Right kidney (tissue), 1 donor: ENCODE results near the gene MBNL2.
"Not testable (repeated sequence)": the region's sequence is repeated elsewhere in the genome, so short reads cannot be mapped to it uniquely, and the experiment has no call there.

ENCODE experiments used
- DNase-seq: peaks from one replicate; pipeline ENCODE4 v3.0.0-alpha.2; 2016

The MBNL2 gene

DNA sequence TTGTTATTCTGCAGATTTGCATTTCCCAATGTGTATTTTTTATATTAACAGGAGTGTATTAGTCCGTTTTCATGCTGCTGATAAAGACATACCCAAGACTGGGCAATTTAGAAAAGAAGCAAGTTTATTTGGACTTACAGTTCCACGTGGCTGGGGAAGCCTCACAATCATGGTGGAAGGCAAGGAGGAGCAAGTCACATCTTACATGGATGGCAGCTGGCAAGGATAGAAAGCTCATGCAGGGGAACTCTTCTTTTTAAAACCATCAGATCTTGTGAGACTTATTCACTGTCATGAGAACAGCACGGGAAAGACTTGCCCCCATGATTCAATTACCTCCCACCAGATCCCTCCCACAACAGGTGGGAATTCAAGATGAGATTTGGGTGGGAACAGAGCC lies 14.9 kb upstream of the MBNL2 start:
- DNase-seq = not testable (repeated sequence)

- DNase-seq = no peak
Observed at GRCh38 chr13:97211300-97211699, 10.8 kb upstream of the MBNL2 start.

DNA sequence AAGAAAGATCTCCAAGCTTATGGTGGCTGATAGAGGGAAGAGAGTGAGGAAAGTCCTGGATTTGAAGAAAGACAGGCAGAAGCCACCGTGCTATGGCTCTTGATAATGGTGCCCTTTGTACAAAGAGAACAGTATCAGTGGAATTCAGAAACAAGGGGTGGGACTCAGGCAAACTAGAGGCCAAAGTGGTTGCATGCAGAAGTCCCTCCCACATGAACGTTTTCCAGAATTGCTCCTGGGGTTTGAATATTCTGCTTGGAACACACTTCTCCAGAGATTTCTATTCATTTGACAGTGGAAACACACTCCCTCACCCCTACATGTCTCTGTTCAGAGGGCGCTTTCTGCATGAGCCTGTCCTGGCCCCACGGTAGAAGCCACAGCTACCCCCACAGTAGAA lies 10.1 kb upstream of the MBNL2 start:
- DNase-seq = no peak

DNA sequence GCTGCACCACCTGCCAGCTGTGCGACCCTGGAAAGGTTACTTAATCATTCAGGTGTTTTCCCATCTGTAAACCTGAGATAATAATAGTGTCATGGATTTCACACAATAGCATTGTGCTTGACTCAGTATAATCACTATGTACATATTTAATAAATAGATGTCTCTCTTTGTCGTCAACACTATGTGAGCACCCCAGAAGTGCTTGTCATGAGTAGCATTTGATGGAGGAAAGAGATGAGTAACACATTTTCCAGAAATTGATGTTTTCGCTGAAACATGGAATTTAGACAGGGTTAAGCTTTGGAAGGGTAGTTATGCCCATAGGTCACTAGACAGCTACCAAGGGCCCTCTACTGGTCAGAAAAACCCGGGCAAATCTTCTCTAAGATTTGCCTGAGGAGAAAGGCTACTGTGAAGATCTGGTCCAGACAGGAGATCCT lies 9.5 kb upstream of the MBNL2 start:
- no peak for DNase-seq

DNA sequence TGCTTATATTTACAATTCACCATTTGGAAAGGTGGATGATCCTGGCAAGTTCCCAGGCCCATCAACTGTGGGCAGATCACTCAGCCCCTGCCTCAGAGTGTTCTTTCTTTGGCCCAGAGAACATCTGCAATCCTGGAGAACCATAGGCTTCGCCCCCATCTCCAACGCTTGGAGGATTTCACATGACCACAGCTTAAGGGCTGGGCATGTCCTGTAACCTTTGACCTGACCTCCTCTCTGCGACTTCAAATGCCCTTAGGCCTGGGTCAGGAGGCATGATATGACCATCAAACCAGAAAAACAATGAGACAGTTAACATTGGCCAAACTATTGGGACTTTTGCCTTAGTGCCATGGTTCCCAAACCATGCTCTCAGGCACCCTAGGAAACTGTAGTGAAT lies 7.2 kb upstream of the MBNL2 start:
- DNase-seq = no peak

DNA sequence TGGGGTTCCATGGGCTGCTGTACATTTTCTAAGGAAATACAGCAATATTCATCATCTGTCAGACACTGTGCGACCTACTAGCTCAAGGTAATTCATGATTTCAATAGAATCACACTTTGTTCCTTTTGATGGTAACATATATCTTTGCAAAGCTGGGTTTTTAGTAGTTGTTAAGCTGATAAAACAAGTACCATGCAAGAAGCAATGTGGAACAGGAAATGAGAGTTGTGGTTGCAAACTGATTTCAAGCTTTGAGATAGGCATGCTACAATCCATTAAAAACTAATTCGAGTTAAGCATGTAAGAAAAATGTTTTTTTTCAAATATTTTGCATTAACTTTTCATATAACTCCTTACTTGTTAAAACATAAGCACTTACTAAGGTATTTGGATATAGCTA lies 6.8 kb upstream of the MBNL2 start:
- DNase-seq = no peak

DNA sequence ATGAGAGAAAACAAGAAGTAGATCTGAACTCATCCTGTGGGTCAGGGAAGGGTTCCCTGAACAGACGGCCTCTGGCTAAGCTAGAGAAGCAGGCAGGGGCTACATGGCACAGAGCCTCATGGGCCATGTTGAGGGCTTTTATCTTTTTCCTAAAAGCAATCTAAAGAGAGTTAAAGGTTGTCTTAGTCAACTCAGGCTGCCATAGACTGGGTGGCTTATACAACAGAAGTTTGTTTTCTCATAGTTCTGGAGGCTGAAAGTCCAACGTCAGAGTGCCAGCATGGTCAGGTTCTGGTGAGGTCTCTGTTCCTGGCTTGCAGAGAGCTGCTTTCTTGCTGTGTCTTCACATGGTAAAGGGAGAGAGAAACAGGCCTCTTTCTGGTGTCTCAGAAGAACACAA lies 2.9 kb upstream of the MBNL2 start:
- no peak for DNase-seq

DNA sequence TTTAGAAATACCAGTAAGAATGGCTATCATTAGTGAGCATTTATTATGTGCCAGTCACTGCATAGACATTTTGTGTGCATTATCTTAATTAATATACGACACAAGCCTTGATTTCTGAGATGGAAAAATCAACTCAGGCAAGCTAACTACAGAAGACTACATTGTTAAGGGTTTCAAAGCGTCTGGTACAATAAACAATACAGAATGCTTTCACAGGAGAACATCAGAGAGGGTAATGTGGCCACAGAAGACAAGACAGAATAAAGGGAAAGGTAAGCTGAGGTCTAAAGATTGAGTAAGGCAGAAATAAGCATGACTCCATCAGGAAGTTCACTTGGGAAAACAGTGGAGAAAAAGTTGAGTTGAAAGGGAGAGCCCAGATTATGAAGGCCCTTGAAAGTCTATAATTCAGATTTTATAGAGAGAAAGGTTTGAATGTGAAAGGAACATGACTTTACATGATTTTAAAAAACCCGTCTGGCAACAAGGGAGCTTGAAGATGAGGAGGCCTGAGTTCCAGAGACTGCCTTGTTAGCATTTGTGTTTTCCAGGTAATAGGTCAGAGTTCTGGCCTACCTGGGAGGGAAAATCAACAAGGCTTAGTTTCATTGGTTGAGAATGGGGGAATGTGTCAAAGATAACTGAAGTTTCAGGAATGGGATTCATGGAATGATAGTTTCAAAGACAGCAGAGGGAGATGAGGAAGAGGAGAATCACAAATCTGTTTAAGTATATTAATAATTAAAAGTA lies 1.8 kb upstream of the MBNL2 start:
- no peak for DNase-seq

GRCh38 chr13:97221046-97221445 lies 1.1 kb upstream of the MBNL2 start:
- DNase-seq = no peak

DNA sequence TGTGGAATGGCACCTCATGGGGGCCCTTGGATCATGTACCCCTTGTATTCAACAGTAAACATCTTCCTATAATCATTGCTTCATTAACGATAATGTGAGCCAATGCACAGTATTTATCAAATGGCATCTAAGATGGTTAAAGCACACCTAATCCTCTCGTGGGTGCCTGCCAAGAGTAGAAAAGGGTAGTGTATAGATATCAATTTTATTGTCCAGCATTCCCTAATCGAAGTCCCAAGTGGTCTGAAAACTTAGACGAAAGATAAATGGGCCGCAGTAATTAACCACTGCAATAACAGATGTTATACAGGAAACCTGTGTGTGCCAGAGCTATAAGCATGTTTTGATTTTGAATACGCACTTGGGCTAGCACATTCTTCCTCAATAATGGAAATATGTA lies 667 bp upstream of the MBNL2 start:
- no peak for DNase-seq

GRCh38 chr13:97223037-97223710 lies 1.0 kb downstream of the MBNL2 start:
- peak; percentile 54 for DNase-seq

DNA sequence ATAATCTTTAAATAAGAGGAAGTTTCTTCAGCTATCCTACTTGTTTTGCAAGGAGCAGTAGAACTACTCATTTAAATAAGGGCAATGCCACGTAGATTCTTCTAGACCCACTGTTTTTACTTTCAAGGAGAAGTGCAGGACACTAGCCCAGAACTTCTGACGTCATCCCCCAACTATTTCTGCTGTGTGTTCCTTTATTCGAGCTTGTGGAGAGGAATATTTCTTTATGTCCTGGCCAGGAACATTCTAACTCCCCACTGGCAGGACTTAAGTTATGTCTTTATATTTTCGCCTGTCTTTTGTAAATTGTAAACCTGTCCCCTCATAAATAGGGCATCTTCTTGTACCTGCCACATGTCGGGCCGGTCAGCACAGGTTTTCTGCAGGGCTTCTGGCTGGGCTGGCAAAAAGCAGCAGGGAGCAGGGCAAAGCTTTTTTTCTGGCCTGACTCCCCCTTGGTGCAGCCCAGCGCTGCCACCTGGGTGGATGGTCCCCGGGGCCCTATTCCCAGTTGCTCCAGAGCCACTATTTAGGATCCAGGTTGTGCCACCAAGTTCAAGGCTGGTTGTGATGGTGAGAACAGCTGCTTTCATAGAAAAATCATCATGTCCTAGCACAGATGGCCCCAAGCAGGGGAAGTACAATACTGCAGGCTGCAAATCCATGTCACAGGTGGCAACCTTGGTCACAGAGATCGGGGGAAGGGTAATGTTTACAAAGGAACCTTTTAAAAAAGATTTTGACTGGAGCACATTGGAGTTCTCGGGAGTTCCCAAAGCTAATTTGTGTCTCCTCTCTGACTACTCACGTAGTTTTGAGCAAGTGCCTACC lies 1.8 kb downstream of the MBNL2 start:
- DNase-seq = peak; percentile 83

DNA sequence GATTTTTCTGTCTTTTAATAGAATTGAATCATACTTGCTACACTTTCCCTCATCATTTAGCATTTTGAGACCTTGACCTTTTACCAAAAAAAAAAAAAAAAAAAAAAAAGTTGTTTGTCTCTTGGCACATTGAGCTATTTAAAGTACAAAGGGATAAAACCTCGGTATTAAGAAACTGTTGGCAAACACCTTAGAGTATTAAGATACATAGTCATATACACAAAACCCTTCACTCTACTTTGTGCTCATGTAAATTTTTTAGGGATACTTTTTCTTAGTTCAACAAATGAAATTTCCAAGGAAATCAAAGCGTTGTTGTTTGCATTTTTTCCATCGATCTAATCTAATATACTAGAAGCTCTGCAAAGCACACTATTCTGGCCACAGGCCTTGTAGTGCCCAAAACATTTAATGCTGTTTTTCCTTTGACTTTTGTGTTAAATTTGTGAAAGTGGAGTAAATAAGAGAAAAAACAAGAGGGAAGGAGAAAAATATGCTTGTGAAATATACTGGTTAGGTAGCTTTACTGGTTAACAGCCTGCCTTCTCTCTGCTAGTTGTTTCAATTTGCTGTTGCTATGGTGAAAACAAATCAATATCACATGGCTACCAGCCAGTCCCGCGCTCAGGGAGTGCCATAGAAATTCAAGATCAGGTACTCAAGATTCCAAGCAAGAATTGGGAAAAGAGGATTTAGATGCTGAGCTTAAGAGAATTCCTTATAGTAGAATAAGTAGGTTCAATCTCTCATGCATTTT lies 2.6 kb downstream of the MBNL2 start:
- DNase-seq = no peak

- no peak for DNase-seq
Observed at GRCh38 chr13:97225533-97225932, 3.4 kb downstream of the MBNL2 start.

DNA sequence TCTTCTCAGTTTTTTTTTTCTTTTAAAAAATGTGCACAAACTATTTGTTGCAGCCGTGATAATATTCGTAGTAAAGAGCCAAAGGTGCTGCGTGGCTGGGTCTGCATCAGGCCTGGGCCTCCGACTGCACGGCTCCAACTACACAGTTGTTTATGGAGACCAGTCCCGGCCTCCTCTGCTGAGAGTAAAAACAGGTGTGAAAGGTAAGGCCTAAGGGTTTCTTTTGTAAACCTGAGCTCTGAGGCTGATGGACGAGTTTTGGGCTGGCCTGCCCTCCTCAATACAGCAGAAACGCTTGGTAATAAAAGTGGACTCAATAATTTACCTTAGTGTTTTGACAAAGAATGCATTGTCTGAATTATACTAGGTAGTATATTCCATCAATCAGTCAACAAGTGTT lies 3.9 kb downstream of the MBNL2 start:
- no peak for DNase-seq

DNA sequence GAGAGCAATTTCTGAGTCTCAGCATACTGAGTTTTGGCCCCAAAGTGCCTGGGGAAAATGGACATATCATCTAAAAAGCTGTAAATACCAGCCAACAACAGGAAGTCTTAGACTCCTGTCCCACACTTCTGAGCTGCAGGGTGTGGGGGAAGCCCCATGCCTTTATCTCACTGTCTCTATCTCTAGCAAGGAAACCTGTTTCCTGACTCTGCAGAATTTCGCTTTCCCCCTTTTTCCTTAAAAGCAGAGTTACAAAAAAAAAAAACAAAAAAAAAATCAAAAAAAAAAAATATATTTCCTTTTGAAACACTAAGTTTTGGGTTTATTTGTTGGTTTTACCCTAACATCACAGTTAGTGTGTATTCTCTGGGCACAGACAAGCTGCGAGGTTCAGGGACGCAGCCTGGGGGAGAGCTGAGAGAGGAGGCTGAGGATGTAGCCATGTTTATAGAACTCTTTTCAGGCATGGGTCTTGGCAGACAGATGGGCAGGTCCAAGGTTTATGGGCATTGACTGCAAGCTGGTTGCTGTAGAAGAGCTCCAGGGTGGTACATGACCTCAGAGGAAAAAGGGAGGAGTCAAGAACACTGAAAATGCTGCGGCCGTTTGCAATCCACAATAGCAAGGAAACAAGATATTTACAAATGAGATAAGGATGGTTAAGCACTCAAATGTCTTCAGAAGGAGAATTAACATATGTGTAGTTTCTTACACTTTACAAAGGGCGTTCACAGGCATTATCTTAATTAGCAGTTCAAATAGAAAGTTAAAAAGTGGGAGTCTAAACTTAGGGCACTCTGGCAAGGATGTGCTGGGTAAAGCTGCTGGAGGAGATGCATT lies 4.9 kb downstream of the MBNL2 start:
- no peak for DNase-seq

GRCh38 chr13:97228850-97229521 lies 6.9 kb downstream of the MBNL2 start:
- DNase-seq = no peak

GRCh38 chr13:97229699-97230098 lies 7.6 kb downstream of the MBNL2 start:
- DNase-seq = no peak

- no peak for DNase-seq
Observed at GRCh38 chr13:97231118-97231828, 9.1 kb downstream of the MBNL2 start.

DNA sequence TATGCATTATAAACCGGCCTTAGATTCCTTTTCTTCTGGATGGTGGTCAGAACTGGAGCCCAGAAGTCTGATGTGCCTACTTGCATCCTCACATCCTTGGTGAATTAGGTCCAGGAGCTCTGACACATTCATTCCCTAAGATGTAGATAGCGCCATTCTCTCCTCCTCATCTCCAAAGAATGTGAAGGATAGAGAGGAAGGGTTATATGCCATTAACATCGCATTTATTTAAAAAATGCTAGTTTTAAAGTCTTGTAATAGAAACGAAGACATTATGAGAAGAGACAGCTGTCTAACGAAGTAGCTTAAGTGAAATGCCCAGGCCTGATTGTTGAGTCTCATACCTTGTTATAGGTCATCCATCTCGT lies 9.7 kb downstream of the MBNL2 start:
- no peak for DNase-seq
